ENCODE results near the gene CDC42BPB.

CDC42BPB gene

DNA sequence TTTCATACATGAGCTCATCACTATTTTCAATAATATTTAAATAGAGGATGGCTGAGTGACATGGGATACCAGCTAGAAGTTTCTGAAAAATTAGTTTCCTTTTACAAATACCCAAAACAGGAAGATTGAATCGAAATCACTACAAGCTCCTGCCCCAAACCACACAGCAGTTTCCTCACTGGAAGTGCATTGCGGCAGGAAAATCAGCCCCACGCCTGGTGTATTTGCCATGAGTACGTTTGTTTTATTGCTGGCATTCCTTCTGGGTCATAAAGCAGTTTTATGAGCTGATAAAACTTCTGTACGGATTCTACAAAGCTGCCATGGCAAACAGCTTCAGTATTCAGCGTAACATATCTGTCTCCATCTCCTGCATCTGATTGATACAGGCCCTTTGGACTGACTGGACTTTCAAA lies 23.7 kb downstream of the CDC42BPB start (continued):
- TF ChIP-seq ZNF48 (tag by site-specific recombination; IDR thresholded peaks at IDR 0.05) (no peak), ZNF140 (tag by site-specific recombination; IDR thresholded peaks at IDR 0.05) (no peak), ZNF585B (tag by site-specific recombination; IDR thresholded peaks at IDR 0.05) (no peak), ZNF768 (tag by site-specific recombination; IDR thresholded peaks at IDR 0.05) (peak; percentile 64; the same call in 1 of the 2 replicates), ZNF600 (tag by site-specific recombination; IDR thresholded peaks at IDR 0.05) (peak; percentile 98), ZNF426 (tag by site-specific recombination; IDR thresholded peaks at IDR 0.05) (no peak), ZNF571 (tag by site-specific recombination; IDR thresholded peaks at IDR 0.05) (no peak), KLF16 (tag by site-specific recombination; IDR thresholded peaks at IDR 0.05) (no peak), ZNF529 (tag by site-specific recombination; IDR thresholded peaks at IDR 0.05; ENCODE audit: insufficient replicate concordance) (no peak), ZNF558 (tag by site-specific recombination; IDR thresholded peaks at IDR 0.05) (no peak), ZNF677 (tag by site-specific recombination; IDR thresholded peaks at IDR 0.05) (no peak), ZNF169 (tag by site-specific recombination; IDR thresholded peaks at IDR 0.05) (no peak), ZNF561 (tag by site-specific recombination; IDR thresholded peaks at IDR 0.05; ENCODE audit: borderline replicate concordance) (peak; percentile 85; the same call in 1 of the 2 replicates), ZEB2 (tag by site-specific recombination; IDR thresholded peaks at IDR 0.05) (peak; percentile 86), ZNF76 (tag by site-specific recombination; IDR thresholded peaks at IDR 0.05; ENCODE audit: borderline replicate concordance, low read depth) (peak; percentile 34; the same call in 1 of the 2 replicates), ZSCAN23 (tag by site-specific recombination; IDR thresholded peaks at IDR 0.05) (no peak), YY2 (tag by site-specific recombination; IDR thresholded peaks at IDR 0.05) (no peak), OVOL3 (tag by site-specific recombination; IDR thresholded peaks at IDR 0.05) (no peak), GFI1B (tag by site-specific recombination; IDR thresholded peaks at IDR 0.05) (no peak), ZNF366 (tag by site-specific recombination; conservative IDR thresholded peaks at IDR 0.05) (peak; percentile 50), ZNF112 (tag by site-specific recombination; IDR thresholded peaks at IDR 0.05) (no peak), GLIS2 (tag by site-specific recombination; IDR thresholded peaks at IDR 0.05) (no peak), ZFP69B (tag by site-specific recombination; IDR thresholded peaks at IDR 0.05) (no peak), ZNF184 (tag by site-specific recombination; IDR thresholded peaks at IDR 0.05) (peak; percentile 46; the same call in 1 of the 2 replicates)
- TF ChIP-seq, protein P1, sequence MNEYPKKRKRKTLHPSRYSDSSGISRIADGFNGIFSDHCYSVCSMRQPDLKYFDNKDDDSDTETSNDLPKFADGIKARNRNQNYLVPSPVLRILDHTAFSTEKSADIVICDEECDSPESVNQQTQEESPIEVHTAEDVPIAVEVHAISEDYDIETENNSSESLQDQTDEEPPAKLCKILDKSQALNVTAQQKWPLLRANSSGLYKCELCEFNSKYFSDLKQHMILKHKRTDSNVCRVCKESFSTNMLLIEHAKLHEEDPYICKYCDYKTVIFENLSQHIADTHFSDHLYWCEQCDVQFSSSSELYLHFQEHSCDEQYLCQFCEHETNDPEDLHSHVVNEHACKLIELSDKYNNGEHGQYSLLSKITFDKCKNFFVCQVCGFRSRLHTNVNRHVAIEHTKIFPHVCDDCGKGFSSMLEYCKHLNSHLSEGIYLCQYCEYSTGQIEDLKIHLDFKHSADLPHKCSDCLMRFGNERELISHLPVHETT (tag by site-specific recombination; IDR thresholded peaks at IDR 0.05), result no peak
- TF ChIP-seq, protein P2, sequence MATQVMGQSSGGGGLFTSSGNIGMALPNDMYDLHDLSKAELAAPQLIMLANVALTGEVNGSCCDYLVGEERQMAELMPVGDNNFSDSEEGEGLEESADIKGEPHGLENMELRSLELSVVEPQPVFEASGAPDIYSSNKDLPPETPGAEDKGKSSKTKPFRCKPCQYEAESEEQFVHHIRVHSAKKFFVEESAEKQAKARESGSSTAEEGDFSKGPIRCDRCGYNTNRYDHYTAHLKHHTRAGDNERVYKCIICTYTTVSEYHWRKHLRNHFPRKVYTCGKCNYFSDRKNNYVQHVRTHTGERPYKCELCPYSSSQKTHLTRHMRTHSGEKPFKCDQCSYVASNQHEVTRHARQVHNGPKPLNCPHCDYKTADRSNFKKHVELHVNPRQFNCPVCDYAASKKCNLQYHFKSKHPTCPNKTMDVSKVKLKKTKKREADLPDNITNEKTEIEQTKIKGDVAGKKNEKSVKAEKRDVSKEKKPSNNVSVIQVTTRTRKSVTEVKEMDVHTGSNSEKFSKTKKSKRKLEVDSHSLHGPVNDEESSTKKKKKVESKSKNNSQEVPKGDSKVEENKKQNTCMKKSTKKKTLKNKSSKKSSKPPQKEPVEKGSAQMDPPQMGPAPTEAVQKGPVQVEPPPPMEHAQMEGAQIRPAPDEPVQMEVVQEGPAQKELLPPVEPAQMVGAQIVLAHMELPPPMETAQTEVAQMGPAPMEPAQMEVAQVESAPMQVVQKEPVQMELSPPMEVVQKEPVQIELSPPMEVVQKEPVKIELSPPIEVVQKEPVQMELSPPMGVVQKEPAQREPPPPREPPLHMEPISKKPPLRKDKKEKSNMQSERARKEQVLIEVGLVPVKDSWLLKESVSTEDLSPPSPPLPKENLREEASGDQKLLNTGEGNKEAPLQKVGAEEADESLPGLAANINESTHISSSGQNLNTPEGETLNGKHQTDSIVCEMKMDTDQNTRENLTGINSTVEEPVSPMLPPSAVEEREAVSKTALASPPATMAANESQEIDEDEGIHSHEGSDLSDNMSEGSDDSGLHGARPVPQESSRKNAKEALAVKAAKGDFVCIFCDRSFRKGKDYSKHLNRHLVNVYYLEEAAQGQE (tag by site-specific recombination; IDR thresholded peaks at IDR 0.05), result no peak
- TF ChIP-seq, protein P3, sequence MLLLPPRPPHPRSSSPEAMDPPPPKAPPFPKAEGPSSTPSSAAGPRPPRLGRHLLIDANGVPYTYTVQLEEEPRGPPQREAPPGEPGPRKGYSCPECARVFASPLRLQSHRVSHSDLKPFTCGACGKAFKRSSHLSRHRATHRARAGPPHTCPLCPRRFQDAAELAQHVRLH (tag by site-specific recombination; IDR thresholded peaks at IDR 0.05), result peak; percentile 68; the same call in 1 of the 2 replicates
- TF ChIP-seq, protein P4, sequence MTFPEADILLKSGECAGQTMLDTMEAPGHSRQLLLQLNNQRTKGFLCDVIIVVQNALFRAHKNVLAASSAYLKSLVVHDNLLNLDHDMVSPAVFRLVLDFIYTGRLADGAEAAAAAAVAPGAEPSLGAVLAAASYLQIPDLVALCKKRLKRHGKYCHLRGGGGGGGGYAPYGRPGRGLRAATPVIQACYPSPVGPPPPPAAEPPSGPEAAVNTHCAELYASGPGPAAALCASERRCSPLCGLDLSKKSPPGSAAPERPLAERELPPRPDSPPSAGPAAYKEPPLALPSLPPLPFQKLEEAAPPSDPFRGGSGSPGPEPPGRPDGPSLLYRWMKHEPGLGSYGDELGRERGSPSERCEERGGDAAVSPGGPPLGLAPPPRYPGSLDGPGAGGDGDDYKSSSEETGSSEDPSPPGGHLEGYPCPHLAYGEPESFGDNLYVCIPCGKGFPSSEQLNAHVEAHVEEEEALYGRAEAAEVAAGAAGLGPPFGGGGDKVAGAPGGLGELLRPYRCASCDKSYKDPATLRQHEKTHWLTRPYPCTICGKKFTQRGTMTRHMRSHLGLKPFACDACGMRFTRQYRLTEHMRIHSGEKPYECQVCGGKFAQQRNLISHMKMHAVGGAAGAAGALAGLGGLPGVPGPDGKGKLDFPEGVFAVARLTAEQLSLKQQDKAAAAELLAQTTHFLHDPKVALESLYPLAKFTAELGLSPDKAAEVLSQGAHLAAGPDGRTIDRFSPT (tag by site-specific recombination; IDR thresholded peaks at IDR 0.05), result no peak
- TF ChIP-seq, protein P5, sequence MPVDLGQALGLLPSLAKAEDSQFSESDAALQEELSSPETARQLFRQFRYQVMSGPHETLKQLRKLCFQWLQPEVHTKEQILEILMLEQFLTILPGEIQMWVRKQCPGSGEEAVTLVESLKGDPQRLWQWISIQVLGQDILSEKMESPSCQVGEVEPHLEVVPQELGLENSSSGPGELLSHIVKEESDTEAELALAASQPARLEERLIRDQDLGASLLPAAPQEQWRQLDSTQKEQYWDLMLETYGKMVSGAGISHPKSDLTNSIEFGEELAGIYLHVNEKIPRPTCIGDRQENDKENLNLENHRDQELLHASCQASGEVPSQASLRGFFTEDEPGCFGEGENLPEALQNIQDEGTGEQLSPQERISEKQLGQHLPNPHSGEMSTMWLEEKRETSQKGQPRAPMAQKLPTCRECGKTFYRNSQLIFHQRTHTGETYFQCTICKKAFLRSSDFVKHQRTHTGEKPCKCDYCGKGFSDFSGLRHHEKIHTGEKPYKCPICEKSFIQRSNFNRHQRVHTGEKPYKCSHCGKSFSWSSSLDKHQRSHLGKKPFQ (tag by site-specific recombination; IDR thresholded peaks at IDR 0.05), result peak; percentile 72
- TF ChIP-seq, protein P6, sequence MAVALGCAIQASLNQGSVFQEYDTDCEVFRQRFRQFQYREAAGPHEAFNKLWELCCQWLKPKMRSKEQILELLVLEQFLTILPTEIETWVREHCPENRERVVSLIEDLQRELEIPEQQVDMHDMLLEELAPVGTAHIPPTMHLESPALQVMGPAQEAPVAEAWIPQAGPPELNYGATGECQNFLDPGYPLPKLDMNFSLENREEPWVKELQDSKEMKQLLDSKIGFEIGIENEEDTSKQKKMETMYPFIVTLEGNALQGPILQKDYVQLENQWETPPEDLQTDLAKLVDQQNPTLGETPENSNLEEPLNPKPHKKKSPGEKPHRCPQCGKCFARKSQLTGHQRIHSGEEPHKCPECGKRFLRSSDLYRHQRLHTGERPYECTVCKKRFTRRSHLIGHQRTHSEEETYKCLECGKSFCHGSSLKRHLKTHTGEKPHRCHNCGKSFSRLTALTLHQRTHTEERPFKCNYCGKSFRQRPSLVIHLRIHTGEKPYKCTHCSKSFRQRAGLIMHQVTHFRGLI (tag by site-specific recombination; IDR thresholded peaks at IDR 0.05), result no peak
- TF ChIP-seq, protein P7, sequence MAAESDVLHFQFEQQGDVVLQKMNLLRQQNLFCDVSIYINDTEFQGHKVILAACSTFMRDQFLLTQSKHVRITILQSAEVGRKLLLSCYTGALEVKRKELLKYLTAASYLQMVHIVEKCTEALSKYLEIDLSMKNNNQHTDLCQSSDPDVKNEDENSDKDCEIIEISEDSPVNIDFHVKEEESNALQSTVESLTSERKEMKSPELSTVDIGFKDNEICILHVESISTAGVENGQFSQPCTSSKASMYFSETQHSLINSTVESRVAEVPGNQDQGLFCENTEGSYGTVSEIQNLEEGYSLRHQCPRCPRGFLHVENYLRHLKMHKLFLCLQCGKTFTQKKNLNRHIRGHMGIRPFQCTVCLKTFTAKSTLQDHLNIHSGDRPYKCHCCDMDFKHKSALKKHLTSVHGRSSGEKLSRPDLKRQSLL (tag by site-specific recombination; IDR thresholded peaks at IDR 0.05), result peak; percentile 91
